H9 (cell line): ENCODE data around the gene COL4A4. TPM values are rescaled to one million over a fixed set of nuclear protein-coding genes. Genes with fewer than 3 reads are reported as not detected.

Source experiments
- DNase-seq: peaks from one replicate; pipeline ENCODE4 v3.0.0-alpha.2; 2017
- H2AFZ ChIP-seq: one replicate; pipeline ENCODE4 v1.6.1; 2013; ENCODE audit warnings: mild to moderate bottlenecking, low read length, control low read depth, moderate library complexity
- H2AK5ac ChIP-seq: 2 replicates; pipeline ENCODE4 v1.6.1; 2013; ENCODE audit warnings: low read length, control low read depth, mixed read lengths; ENCODE audit not compliant: insufficient read length
- H2BK120ac ChIP-seq: one replicate; pipeline ENCODE4 v1.6.1; 2013; ENCODE audit warnings: low read depth, mild to moderate bottlenecking, low read length, control low read depth, inconsistent platforms; ENCODE audit not compliant: poor library complexity, severe bottlenecking
- H2BK12ac ChIP-seq: 2 replicates; pipeline ENCODE4 v1.6.1; 2013; ENCODE audit warnings: low read length, control low read depth, mixed read lengths, low read depth; ENCODE audit not compliant: insufficient read length
- H2BK15ac ChIP-seq: 2 replicates; pipeline ENCODE4 v1.6.1; 2013; ENCODE audit warnings: low read depth, low read length, control low read depth
- H2BK20ac ChIP-seq: one replicate; pipeline ENCODE4 v1.6.1; 2013; ENCODE audit warnings: low read depth, mild to moderate bottlenecking, low read length, control low read depth, inconsistent platforms; ENCODE audit not compliant: poor library complexity, severe bottlenecking
- H2BK5ac ChIP-seq: 2 replicates; pipeline ENCODE4 v1.6.1; 2013; ENCODE audit warnings: low read length, control low read depth, mixed read lengths; ENCODE audit not compliant: insufficient read length
- H3K14ac ChIP-seq: 2 replicates; pipeline ENCODE4 v1.6.1; 2013; ENCODE audit warnings: low read length, control low read depth; ENCODE audit not compliant: insufficient read depth
- H3K18ac ChIP-seq: 2 replicates; pipeline ENCODE4 v1.6.1; 2013; ENCODE audit warnings: low read depth, mild to moderate bottlenecking, mixed read lengths, low read length, control low read depth; ENCODE audit not compliant: insufficient read length
- H3K23ac ChIP-seq: 2 replicates; pipeline ENCODE4 v1.6.1; 2013; ENCODE audit warnings: low read length, control low read depth, mixed read lengths, low read depth; ENCODE audit not compliant: insufficient read length
- H3K23me2 ChIP-seq: 2 replicates; pipeline ENCODE4 v1.6.1; 2013; ENCODE audit warnings: low read depth, mild to moderate bottlenecking, mixed read lengths, low read length, control low read depth; ENCODE audit not compliant: insufficient read length, poor library complexity, severe bottlenecking
- H3K27ac ChIP-seq: 2 replicates; pipeline ENCODE4 v1.5.1; 2013; ENCODE audit warnings: low read length, control low read depth, mixed read lengths, low read depth; ENCODE audit not compliant: insufficient read length
- H3K27me3 ChIP-seq: 2 replicates; pipeline ENCODE4 v1.6.1; 2013; ENCODE audit warnings: low read length, control low read depth, inconsistent platforms; ENCODE audit not compliant: insufficient read depth
- H3K4ac ChIP-seq: 2 replicates; pipeline ENCODE4 v1.6.1; 2013; ENCODE audit warnings: low read depth, mild to moderate bottlenecking, control low read depth, inconsistent platforms, low read length, moderate library complexity
- H3K4me1 ChIP-seq: 2 replicates; pipeline ENCODE4 v1.6.1; 2013; ENCODE audit warnings: low read length, control low read depth, inconsistent platforms; ENCODE audit not compliant: insufficient read depth
- H3K4me2 ChIP-seq: 2 replicates; pipeline ENCODE4 v1.6.1; 2013; ENCODE audit warnings: low read length, control low read depth, mixed read lengths; ENCODE audit not compliant: insufficient read length, insufficient read depth
- H3K56ac ChIP-seq: 2 replicates; pipeline ENCODE4 v1.6.1; 2013; ENCODE audit warnings: low read depth, mild to moderate bottlenecking, mixed read lengths, low read length, control low read depth; ENCODE audit not compliant: insufficient read length
- H3K79me1 ChIP-seq: 2 replicates; pipeline ENCODE4 v1.6.1; 2013; ENCODE audit warnings: low read depth, mild to moderate bottlenecking, moderate library complexity, low read length, control low read depth, inconsistent platforms; ENCODE audit not compliant: insufficient read depth, poor library complexity, severe bottlenecking
- H3K79me2 ChIP-seq: 2 replicates; pipeline ENCODE4 v1.6.1; 2013; ENCODE audit warnings: low read length, control low read depth, inconsistent platforms; ENCODE audit not compliant: insufficient read depth
- H3K9ac ChIP-seq: 2 replicates; pipeline ENCODE4 v1.6.1; 2013; ENCODE audit warnings: low read length, control low read depth, mixed read lengths; ENCODE audit not compliant: insufficient read length; ENCODE audit errors: extremely low read depth
- H3K9me3 ChIP-seq: one replicate; pipeline ENCODE4 v1.6.1; 2013; ENCODE audit warnings: low read depth, low read length, inconsistent platforms; ENCODE audit not compliant: control insufficient read depth
- H3T11ph ChIP-seq: one replicate; pipeline ENCODE4 v1.6.1; 2013; ENCODE audit warnings: mild to moderate bottlenecking, low read length, control low read depth, inconsistent platforms
- H4K20me1 ChIP-seq: one replicate; pipeline ENCODE4 v1.6.1; 2013; ENCODE audit not compliant: control insufficient read depth, insufficient read length, insufficient read depth
- H4K5ac ChIP-seq: 2 replicates; pipeline ENCODE4 v1.6.1; 2013; ENCODE audit warnings: low read depth, mild to moderate bottlenecking, mixed read lengths, low read length, control low read depth; ENCODE audit not compliant: insufficient read length
- H4K8ac ChIP-seq: replicated peaks from 2 replicates; pipeline ENCODE4 v1.6.1; 2013; ENCODE audit warnings: low read length, control low read depth, mixed read lengths, low read depth; ENCODE audit not compliant: insufficient read length
- H4K91ac ChIP-seq: 2 replicates; pipeline ENCODE4 v1.6.1; 2013; ENCODE audit warnings: low read depth, mild to moderate bottlenecking, moderate library complexity, mixed read lengths, low read length, control low read depth; ENCODE audit not compliant: insufficient read length
- H3K27ac Mint-ChIP-seq, 3 experiments: 2 replicates in 2 of 3; 3 replicates in 1 of 3; pipeline ENCODE4 v1.8.0; 2020 to 2021; ENCODE audit warnings: mixed read lengths in 3 of 3, mild to moderate bottlenecking in 1 of 3, moderate library complexity in 1 of 3
- H3K27me3 Mint-ChIP-seq: 2 replicates; pipeline ENCODE4 v1.8.0; 2021; ENCODE audit warnings: low read depth, mild to moderate bottlenecking, moderate library complexity, mixed read lengths
- H3K36me3 Mint-ChIP-seq, 3 experiments: 2 replicates in 2 of 3; 3 replicates in 1 of 3; pipeline ENCODE4 v1.8.0; 2020 to 2021; ENCODE audit warnings: low read depth in 3 of 3, mixed read lengths in 3 of 3; ENCODE audit not compliant: insufficient read depth in 1 of 3
- H3K4me1 Mint-ChIP-seq, 2 experiments: 2 replicates each; pipeline ENCODE4 v1.8.0; 2020; ENCODE audit warnings: mixed read lengths in 2 of 2
- H3K4me3 Mint-ChIP-seq, 2 experiments: 2 replicates in 1 of 2; 3 replicates in 1 of 2; pipeline ENCODE4 v1.8.0; 2020 to 2021; ENCODE audit warnings: mild to moderate bottlenecking in 2 of 2, mixed read lengths in 2 of 2, moderate library complexity in 1 of 2
- H3K9me3 Mint-ChIP-seq, 2 experiments: 2 replicates in 1 of 2; 3 replicates in 1 of 2; pipeline ENCODE4 v1.8.0; 2020; ENCODE audit warnings: mild to moderate bottlenecking in 2 of 2, mixed read lengths in 2 of 2, moderate library complexity in 1 of 2
- CTCF ChIP-seq: fragments of 200-600 bp; sonication (generic); conservative IDR thresholded peaks from 3 replicates; pipeline ENCODE4 v1.8.0; 2021; ENCODE audit warnings: antibody characterized with exemption, mild to moderate bottlenecking
- WGBS: extraction: QIAGEN DNeasy Blood & Tissue Kit; methylation state at CpG from one replicate; pipeline ENCODE4 v1.1.7; 2013; ENCODE audit warnings: missing lambda C conversion rate, low lambda C conversion rate, mixed read lengths; ENCODE audit not compliant: insufficient read length; ENCODE audit errors: extremely low coverage; 5-methylcytosine and 5-hydroxymethylcytosine counted together
- total RNA-seq: library from RNA; stranded (reverse); gene quantifications from 2 replicates; pipeline ENCODE4 v1.2.1, GENCODE V29; 2021

The COL4A4 gene
- total RNA-seq, 1 experiment from 2014 or later: 0.92 TPM

- Histone ChIP-seq H3K9me3 (no peaks in the 10 kb centered on the region), H4K20me1 (no peaks in the 10 kb centered on the region), H3K23me2 (no peaks in the 10 kb centered on the region), H3K23ac (no peak overlapping the region), H3K79me1 (no peaks in the 10 kb centered on the region), H3K4me1 (no peaks in the 10 kb centered on the region), H3T11ph (no peak overlapping the region), H3K27ac (no peak overlapping the region), H4K91ac (no peak overlapping the region), H2AK5ac (no peak overlapping the region), H3K79me2 (no peaks in the 10 kb centered on the region), H2BK20ac (no peak overlapping the region), H4K5ac (no peak overlapping the region), H3K27me3 (no peaks in the 10 kb centered on the region), H2BK15ac (no peak overlapping the region), H3K18ac (no peak overlapping the region), H2BK5ac (no peak overlapping the region), H4K8ac (no peak overlapping the region), H3K4ac (no peak overlapping the region), H2BK120ac (no peak overlapping the region), H3K4me2 (no peak overlapping the region), H3K9ac (no peak overlapping the region), H2AFZ (no peak overlapping the region), H3K56ac (no peak overlapping the region), H3K14ac (no peak overlapping the region), H2BK12ac (no peak overlapping the region)
- Mint-ChIP-seq H3K4me3 (no peak overlapping the region), H3K9me3 (no peaks in the 10 kb centered on the region), H3K27ac (no peak overlapping the region), H3K36me3 (no peaks in the 10 kb centered on the region), H3K27me3 (no peaks in the 10 kb centered on the region), H3K4me1 (peaks cover 3 to 7% of the 10 kb centered on the region in 2 experiments; a peak in 1 of 4 replicates)
- WGBS: no CpG with 5 or more reads among the region's 3 CpGs
- no peak for DNase-seq
- no peak for TF ChIP-seq CTCF
These were observed 127.5 kb downstream of the COL4A4 start for GRCh38 chr2:227036527-227036926.
